Heart left ventricle (tissue), 16 donors: ENCODE measurements around the gene NUP62. TPM values are rescaled to one million over a fixed set of nuclear protein-coding genes. Genes with fewer than 3 reads are reported as not detected.
A peak's percentile ranks its signal among the peaks of the same experiment; 100 is the strongest.

Experiments used
- ATAC-seq, 4 donors: fragments of 200-7000 bp; cut with Tn5 transposase; one replicate each; pipeline ENCODE4 v1.9.1; 2020 to 2022; ENCODE audit warnings: moderate library complexity in 4 of 4, mild to moderate bottlenecking in 3 of 4, moderate number of reproducible peaks in 1 of 4
- DNase-seq, 5 donors: peaks; one replicate each; pipeline ENCODE4 v3.0.0-alpha.2; 2020
- H3K27ac ChIP-seq, 12 donors: fragments of 200-600 bp; sonication (generic) in 4 of 12; one replicate each; pipeline versions ENCODE4 v1.5.0 to v1.8.0; 2016 to 2022; ENCODE audit warnings: mild to moderate bottlenecking in 2 of 12
- H3K27me3 ChIP-seq, 9 donors: fragments of 200-600 bp; sonication (generic) in 2 of 9; one replicate each; pipeline versions ENCODE4 v1.5.1 to v1.8.0; 2016 to 2022; ENCODE audit warnings: mild to moderate bottlenecking in 3 of 9
- H3K36me3 ChIP-seq, 9 donors: fragments of 200-600 bp; sonication (generic) in 2 of 9; one replicate each; pipeline versions ENCODE4 v1.5.0 to v1.8.0; 2018 to 2022; ENCODE audit warnings: mild to moderate bottlenecking in 2 of 9
- H3K4me1 ChIP-seq, 12 donors: fragments of 200-600 bp; sonication (generic) in 4 of 12; one replicate each; pipeline versions ENCODE4 v1.5.0 to v1.8.0; 2016 to 2022; ENCODE audit warnings: mild to moderate bottlenecking in 3 of 12
- H3K4me3 ChIP-seq, 12 donors: fragments of 200-600 bp; sonication (generic) in 4 of 12; one replicate each; pipeline versions ENCODE4 v1.5.0 to v1.8.0; 2017 to 2022; ENCODE audit warnings: mild to moderate bottlenecking in 9 of 12, moderate library complexity in 4 of 12
- H3K9me3 ChIP-seq, 12 donors: fragments of 200-600 bp; sonication (generic) in 4 of 12; one replicate each; pipeline versions ENCODE4 v1.5.0 to v1.8.0; 2016 to 2022; ENCODE audit warnings: mild to moderate bottlenecking in 1 of 12
- CTCF ChIP-seq, 12 donors: fragments of 200-600 bp; sonication (generic) in 4 of 12; IDR thresholded peaks; one replicate each; pipeline versions ENCODE4 v1.5.0 to v1.8.0; 2018 to 2022; ENCODE audit warnings: antibody characterized with exemption in 12 of 12, mild to moderate bottlenecking in 5 of 12
- POLR2A ChIP-seq, 2 donors: fragments of 450-650 bp; IDR thresholded peaks; one replicate each; pipeline ENCODE4 v1.6.1; 2017; ENCODE audit warnings: antibody characterized with exemption in 2 of 2, mild to moderate bottlenecking in 2 of 2, moderate library complexity in 2 of 2
- WGBS, 4 donors: extraction: QIAGEN DNeasy Blood & Tissue Kit in 2 of 4; methylation state at CpG; one replicate each; pipeline versions ENCODE4 v1.1.5 to v1.1.7; 2013 to 2018; 5-methylcytosine and 5-hydroxymethylcytosine counted together
- intact Hi-C, 10 donors: fragments of 100-400 bp; cut with DNase I; formaldehyde crosslinking; loops; one replicate each; pipeline versions ENCODE4 v1.11.1 to v1.14.2; 2022
- polyA plus RNA-seq, 2 donors: library from polyadenylated mRNA; stranded (reverse); fragments of 200-250 nt; gene quantifications; one replicate each; pipeline ENCODE4 v1.2.3, GENCODE V29; 2013
- total RNA-seq, 9 donors: library from RNA; depleted of rRNA in 2 of 9; stranded (reverse); fragments of >200 nt in 2 of 9; fragmentation: NEBNext Ultra II Directional in 3 of 9; extraction: Animal tissue kit (Norgen Biotek cat#: 25700) in 3 of 9; gene quantifications; one replicate each; pipeline versions ENCODE4 v1.1.0 to v1.2.4, GENCODE V29; 2016 to 2023
- donor health status: ischemic (EF 13 %, LVEDD 7.1; RV severe dilation, severe dysfunction).
- donor health status: healthy with polysubstance abuse.
- donor health status: DM: no; HTN: yes; CAD: no.
- donor health status: DM: no; HTN: no; CAD: no.
- donor health status: ischemic (EF 25% LVEDD 6.9; RV normal size, moderate dysfunction).
- donor health status: ischemic (EF 25% LVEDD 5.7; RV mildly dilated, moderate dysfunction).
- donor health status: healthy.
- donor health status: DM: yes; HTN: yes; CAD: no.
- donor health status: ischemic (EF 35%, LVEDD 5.7; RV mildly dilated, moderate dysfunction).
- donor health status: nonischemic (EF 11% LVEDD 7.7; RV severe dilation, severe dysfunction).
- donor health status: DM: yes; HTN: yes; CAD: no.
- donor health status: PGD.
- donor health status: ischemic (EF 29% LVEDD 5.4; RV normal size, mild dysfunction).
- donor health status: nonischemic (EF 23%, LVEDD 6.1; RV moderate dilation, normal function).

NUP62 gene
- total and polyA plus RNA-seq, 11 donors: 14.0 to 61.9 (median 33.0) TPM

GRCh38 chr19:49931293-49932040, 2.2 kb upstream of the NUP62 start:
- Histone ChIP-seq H3K4me3 (no peak overlapping the region), H3K4me1 (peaks cover 0 to 29% (median 18%) of the 10 kb centered on the region in 12 donors), H3K36me3 (peaks cover 0 to 14% (median 9%) of the 10 kb centered on the region in 9 donors), H3K9me3 (no peaks in the 10 kb centered on the region), H3K27ac (peak overlapping the region in 4 of 12 donors; percentile 91 to 98 (median 95)), H3K27me3 (no peaks in the 10 kb centered on the region)
- 91 to 97% (median 95%) methylated on average over 7 of the region's 7 CpGs for WGBS, 4 donors
- no peak for TF ChIP-seq POLR2A (IDR thresholded peaks at IDR 0.05)
- no peak for TF ChIP-seq CTCF (IDR thresholded peaks at IDR 0.05)
- DNase-seq (no peak), ATAC-seq (no peak)
- intact Hi-C loops: loop anchor here in 1 of 10 donors (10.0 kb wide), 1 partner anchor 203 kb away; no protein-coding TSS in a partner anchor

- Histone ChIP-seq H3K4me3 (peak overlapping the region in 9 of 12 donors; percentile 73 to 99 (median 88)), H3K9me3 (no peaks in the 10 kb centered on the region), H3K4me1 (peaks cover 0 to 31% (median 19%) of the 10 kb centered on the region in 12 donors), H3K27ac (peak overlapping the region in 11 of 12 donors; percentile 89 to 98 (median 94)), H3K27me3 (no peaks in the 10 kb centered on the region), H3K36me3 (peaks cover 0 to 21% (median 16%) of the 10 kb centered on the region in 9 donors)
- no peak for TF ChIP-seq CTCF (IDR thresholded peaks at IDR 0.05)
- no peak for TF ChIP-seq POLR2A (IDR thresholded peaks at IDR 0.05)
- intact Hi-C loops: loop anchor here in 1 of 10 donors (10.0 kb wide), 1 partner anchor 204 kb away; no protein-coding TSS in a partner anchor
- DNase-seq: peak in 4 of 5 donors; percentile 53 to 63 (median 60)
- ATAC-seq: peak in 2 of 4 donors; percentile 5 to 12
- WGBS, 4 donors: 43 to 61% (median 53%) methylated on average over 15 of the region's 15 CpGs
These were observed 1.2 kb upstream of the NUP62 start for GRCh38 chr19:49930483-49931011.

GRCh38 chr19:49929611-49930482, 543 bp upstream of the NUP62 start:
- intact Hi-C loops: loop anchor here in 2 of 10 donors (5.0 to 10.0 kb wide), 2 partner anchors 53 to 205 kb away; partner anchors contain the start of genes AKT1S1 (in 1 of the 2) and TBC1D17 (in 1 of the 2)
- DNase-seq (peak; percentile 94 to 97 (median 95)), ATAC-seq (peak; percentile 91 to 96 (median 92))
- Histone ChIP-seq H3K27ac (peak overlapping the region; percentile 87 to 98 (median 94)), H3K4me3 (peak overlapping the region; percentile 54 to 99 (median 87)), H3K36me3 (peaks cover 0 to 28% (median 20%) of the 10 kb centered on the region in 9 donors), H3K4me1 (peaks cover 0 to 38% (median 23%) of the 10 kb centered on the region in 12 donors), H3K27me3 (no peaks in the 10 kb centered on the region), H3K9me3 (no peaks in the 10 kb centered on the region)
- 3% methylated on average over 39 to 43 of the region's 43 CpGs for WGBS, 4 donors
- TF ChIP-seq CTCF (IDR thresholded peaks at IDR 0.05) (peak in 3 of 12 donors; percentile 5 to 15 (median 5)), POLR2A (IDR thresholded peaks at IDR 0.05) (no peak)
